Activated T-helper 1 cell treated with anti-CD3 and anti-CD28 coated beads, Interleukin-2, amount 50 U/mL, for 16 hours (primary cell): ENCODE data around the gene SYNGR2.
"Not testable (repeated sequence)": the region's sequence is repeated elsewhere in the genome, so short reads cannot be mapped to it uniquely, and the experiment has no call there.

Experiments used
- DNase-seq, 2 donors: peaks; one replicate each; pipeline ENCODE4 v3.0.0-alpha.2; 2020; ENCODE audit warnings: low read depth in 1 of 2, low spot score in 1 of 2

SYNGR2 gene

DNA sequence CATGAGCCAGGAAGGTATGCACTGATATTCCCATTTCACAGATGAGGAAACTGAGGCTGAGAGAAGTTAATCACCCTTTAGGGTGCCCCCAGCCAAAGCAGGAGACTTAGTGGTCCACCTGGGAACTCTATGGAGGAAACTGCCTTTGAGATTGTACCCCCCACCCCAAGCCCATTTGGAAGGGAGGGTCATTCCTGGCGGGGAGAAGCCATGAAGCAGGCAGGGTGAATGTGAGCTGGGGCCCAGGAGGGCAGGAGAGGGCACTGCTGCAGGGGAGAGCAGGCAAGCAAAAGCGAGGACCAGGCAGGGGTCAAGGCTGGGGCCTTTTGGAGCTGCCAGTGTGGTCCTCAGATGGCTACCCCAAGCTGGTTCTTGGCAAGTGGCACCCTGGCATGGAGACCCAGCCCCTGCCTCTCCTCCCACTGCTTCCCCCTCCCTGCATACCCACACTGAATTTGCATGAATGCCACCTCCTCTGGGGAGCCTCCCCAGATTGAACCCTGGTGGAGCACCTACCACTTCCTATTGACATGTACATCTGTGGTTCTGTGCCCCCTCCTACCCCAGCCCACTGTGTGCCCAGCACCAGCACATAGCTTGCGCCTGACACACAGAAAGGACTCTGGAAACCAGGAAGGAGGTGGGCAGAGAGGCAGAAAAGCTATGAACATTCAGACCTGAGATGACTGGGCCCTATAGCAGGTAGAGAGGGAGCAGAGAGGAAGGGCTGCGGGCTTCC, 38.9 kb upstream of the SYNGR2 start:
- no peak for DNase-seq

DNA sequence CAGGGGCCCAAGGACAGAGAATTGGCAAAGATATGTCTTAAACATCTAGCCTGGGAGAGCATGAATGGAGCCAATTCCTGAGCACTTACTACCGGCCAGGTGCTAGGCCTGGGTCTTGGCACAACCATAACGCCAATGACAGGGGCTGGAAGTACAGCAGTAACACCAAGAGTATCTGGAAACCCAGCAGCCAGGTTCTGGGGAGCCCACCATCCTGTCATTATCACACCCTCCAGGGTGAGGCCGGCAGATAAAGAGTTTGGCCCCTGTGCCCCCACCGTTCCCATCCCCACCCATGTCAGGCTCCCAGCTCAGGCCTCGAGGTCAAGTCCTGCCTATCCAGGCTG, 38.3 kb upstream of the SYNGR2 start:
- DNase-seq: no peak

DNA sequence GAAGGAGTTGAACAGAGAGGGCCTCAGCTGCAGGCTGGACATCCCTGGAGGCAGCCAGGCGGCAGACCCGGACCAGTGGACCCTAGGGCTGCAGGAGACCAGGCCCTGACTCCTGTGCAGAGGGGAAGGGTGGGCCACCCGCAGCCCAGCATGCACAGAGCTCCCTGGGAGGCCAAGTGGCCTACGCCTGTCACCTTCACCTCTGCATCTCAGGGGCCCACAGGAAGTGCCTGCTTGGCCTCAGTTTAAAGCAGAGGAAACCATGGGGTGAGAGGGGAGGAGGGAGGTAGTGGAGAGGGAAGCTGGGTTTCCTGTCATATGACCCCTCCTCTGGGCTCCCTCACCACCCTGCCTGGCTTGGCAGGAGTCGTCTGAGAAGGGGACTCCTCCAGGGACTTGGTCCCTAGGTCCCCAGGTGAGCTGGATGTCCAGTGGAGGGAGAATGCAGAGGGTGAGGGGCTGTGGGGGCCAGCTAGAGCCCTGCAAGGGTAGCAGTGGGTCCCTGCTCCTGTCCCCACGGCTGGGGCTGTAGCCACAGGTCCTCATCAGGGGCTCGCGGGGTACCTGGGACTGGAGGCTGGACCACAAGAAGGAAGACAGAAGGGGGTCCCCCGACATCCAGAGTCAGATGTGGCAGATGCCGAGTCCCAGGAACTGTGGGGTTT, 37.8 kb upstream of the SYNGR2 start, which contains the start of gene TMC8:
TSS of gene TMC8 (plus strand) at position 335 of the 665 bp plus-strand sequence. CDS start 818 bp downstream, outside the sequence.
- DNase-seq: peak; percentile 55 to 67

- DNase-seq: no peak
These were observed 37.0 kb upstream of the SYNGR2 start for GRCh38 chr17:78131172-78132083.

DNA sequence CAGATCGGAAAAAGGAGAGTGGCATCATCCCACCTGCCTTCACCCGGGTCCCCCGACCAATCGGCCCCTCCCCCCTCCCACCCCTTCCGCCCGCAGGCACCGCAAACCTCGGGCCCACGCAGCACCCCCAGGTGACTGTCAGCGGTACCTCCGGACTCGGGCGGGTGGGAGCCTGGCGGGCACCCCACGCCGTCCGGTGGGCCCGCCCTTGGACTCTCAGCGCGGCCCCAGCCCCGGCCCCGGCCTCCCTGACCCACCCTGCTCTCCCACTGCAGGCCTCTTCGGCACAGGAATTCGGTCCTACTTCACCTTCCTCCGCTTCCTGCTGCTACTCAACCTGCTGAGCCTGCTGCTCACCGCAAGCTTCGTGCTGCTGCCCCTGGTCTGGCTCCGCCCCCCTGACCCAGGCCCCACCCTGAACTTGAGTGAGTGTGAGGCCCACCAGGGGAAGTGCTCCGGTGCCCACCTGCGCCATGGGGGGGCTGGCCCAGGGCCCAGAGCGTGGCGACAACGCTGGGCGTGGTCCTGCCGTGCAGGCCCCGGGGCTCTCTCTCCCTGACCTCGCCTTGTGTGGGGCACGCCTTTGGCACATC, 36.2 kb upstream of the SYNGR2 start:
- no peak for DNase-seq

DNA sequence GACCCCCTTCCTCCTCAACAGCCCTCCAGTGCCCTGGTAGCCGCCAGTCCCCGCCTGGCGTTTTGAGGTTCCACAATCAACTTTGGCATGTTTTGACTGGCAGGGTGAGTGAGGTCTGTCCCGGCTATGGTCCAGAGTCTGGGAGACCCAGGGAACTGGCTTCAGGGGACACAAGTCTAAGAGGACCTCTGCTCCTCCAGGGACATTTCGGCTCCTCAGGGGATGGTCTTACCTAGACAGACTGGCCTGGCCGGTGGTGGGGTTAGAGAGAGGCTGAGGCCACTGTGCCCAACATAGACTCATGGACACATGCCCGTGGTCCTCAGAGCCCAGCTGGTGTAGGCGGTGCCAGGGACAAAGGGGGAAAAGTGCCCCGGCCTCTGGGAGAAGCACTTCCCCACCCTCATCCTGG, 35.6 kb upstream of the SYNGR2 start:
- no peak for DNase-seq

DNA sequence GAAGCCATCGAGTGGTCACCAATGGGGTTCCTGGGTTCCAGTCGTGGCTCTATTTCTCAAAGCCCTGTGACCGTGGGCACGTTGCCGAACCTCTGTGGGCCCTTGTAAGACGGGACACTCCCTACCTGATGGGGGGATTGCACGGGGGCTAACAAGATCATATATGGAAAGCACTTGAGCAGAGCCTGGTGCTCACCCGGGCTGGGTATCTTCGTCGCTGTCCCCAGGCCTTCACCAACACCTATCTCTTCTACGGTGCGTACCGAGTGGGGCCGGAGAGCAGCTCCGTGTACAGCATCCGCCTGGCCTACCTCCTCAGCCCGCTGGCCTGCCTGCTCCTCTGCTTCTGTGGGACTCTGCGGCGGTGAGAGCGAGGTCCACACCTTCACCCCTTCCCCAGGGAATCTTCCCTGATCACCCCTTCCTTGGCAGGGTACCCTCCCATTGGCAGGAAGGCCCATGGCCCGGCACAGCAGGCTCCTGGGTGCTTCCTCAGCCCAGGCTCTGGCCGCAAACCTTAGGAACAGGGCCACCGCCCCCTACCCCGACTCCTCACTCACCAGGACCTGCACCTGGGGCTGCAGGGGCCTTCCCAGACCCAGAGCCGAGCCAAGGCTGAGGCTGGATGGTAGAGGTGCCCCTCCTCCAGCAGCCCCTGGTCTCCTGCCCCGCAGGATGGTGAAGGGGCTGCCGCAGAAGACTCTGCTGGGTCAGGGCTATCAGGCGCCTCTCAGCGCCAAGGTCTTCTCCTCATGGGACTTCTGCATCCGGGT, 35.0 kb upstream of the SYNGR2 start:
- DNase-seq: no peak

DNA sequence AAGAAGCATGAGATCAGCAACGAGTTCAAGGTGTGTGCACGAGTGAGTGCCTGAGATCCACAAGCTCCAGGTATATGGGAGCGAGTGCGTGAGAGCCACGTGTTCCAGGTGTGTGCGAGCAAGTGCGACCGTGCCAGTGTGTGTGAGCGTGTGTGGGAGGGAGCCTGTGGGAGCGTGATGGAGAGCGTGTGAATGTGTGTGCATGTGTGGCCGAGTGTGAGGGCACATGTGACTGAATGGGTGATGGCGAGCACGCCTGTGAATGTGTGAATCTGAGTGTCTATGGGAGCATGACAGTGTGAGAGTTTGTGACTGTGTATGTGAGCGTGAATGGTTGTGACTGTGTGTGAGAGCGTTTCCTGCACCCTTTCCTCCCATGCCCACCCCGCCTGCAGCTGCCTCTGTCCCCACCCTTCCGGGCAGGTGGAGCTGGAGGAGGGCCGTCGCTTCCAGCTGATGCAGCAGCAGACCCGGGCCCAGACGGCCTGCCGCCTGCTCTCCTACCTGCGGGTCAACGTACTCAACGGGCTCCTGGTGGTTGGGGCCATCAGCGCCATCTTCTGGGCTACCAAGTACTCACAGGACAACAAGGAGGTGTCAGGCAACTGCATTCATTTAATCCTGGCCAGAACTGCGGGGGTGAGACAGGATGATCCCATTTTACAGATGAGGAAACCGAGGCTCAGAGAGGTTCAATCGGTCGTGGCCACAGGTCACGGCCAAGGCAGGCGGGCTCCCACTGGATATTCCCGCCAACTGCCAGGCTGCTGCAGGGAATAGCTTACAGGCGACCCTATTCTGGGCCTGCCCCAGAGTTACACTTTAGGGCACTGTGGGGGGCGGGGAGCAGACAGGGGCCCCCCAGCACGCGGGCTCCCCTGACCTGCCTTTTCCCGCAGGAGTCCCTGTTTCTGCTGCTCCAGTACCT, 34.1 kb upstream of the SYNGR2 start:
- DNase-seq: peak; percentile 54 to 58

DNA sequence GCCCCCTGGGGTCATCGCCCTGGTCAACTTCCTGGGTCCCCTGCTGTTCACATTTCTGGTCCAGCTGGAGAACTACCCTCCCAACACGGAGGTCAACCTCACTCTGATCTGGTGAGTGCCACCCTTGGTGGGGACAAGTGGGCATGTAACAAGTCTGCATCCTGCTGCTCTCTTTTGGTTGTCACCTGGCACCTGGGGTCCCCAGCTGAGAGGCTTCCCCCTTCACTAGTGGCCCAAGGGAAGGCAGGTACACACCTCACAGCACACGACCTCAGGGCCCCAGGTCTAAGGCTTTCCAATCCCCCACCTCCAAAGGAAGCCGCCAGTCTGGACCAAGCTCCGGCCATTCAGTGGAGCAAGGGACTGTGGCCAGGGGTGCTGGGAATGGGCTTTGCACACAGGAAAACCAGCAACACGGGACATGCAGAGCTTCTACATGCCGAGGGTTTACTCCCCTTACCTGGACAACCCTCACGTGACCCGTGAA, 33.4 kb upstream of the SYNGR2 start:
- no peak for DNase-seq

- no peak for DNase-seq
These were observed 32.4 kb upstream of the SYNGR2 start for GRCh38 chr17:78135858-78136500.

- no peak for DNase-seq
These were observed 30.8 kb upstream of the SYNGR2 start for GRCh38 chr17:78137392-78138203.

GRCh38 chr17:78138204-78139060, 29.9 kb upstream of the SYNGR2 start:
- no peak for DNase-seq

DNA sequence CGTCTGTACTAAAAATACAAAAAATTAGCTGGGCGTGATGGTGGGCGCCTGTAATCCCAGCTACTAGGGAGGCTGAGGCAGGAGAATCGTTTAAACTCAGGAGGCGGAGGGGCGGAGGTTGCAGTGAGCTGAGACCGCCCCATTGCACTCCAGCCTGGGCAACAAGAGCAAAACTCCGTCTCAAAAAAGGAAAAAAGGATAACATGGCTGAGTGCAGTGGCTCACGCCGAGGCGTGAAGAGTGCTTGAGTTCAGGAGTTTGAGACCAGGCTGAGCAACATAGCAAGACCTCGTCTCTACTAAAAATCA, 28.6 kb upstream of the SYNGR2 start:
- not testable (repeated sequence) for DNase-seq

GRCh38 chr17:78140169-78141051, 28.0 kb upstream of the SYNGR2 start:
- peak; percentile 73 to 84 for DNase-seq

DNA sequence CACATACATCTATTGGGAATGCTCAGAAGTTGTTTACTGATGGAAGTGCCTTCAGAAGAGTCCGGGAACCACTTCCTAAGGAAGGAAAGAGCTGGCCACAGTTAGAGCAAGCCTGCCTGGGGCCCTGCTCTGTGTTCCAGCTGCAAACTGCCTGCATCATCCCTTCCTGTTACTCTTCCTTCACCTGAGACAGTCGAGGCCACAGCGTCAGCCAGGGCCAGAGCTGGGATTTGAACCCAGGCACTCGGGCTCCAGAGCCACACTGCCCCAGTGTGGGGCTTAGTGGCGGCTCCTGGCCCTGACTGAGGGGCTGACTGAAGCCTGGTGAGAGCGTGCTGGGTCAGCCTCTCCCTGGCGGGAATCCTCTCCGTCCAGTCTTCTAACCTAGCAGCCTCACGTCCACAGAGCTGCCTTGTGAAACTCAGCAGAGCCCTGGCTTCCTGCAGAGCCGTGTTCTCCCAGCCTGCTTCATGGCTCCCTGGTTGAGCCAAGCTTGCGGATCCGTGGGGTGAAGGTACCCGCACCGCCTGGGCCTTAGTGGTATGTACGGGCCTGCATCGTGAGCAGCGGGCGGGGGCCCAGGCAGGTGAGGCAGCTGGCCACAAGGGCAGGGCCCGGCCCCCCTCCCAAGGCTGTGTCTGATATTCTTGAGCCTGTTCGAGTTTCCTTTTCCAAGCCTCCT, 26.8 kb upstream of the SYNGR2 start:
- no peak for DNase-seq
